Mesendoderm (in vitro differentiated cells): ENCODE data around the gene STPG2.

Experiments used
- DNase-seq: peaks from one replicate; pipeline ENCODE4 v3.0.0; 2013
- H2AK5ac ChIP-seq: 2 replicates; pipeline ENCODE4 v1.6.1; 2013; ENCODE audit warnings: low read length, inconsistent platforms
- H2BK120ac ChIP-seq: 2 replicates; pipeline ENCODE4 v1.6.1; 2013; ENCODE audit warnings: low read depth, mild to moderate bottlenecking, low read length, moderate library complexity, mixed read lengths
- H2BK15ac ChIP-seq: replicated peaks from 2 replicates; pipeline ENCODE4 v1.6.1; 2013; ENCODE audit warnings: low read depth, mild to moderate bottlenecking, moderate library complexity
- H2BK5ac ChIP-seq: 2 replicates; pipeline ENCODE4 v1.6.1; 2013; ENCODE audit warnings: low read length, inconsistent platforms
- H3K18ac ChIP-seq: 2 replicates; pipeline ENCODE4 v1.6.1; 2013; ENCODE audit warnings: mild to moderate bottlenecking, low read length, mixed read lengths
- H3K23ac ChIP-seq: one replicate; pipeline ENCODE4 v1.6.1; 2013; ENCODE audit warnings: low read length
- H3K27ac ChIP-seq: 2 replicates; pipeline ENCODE4 v1.5.1; 2013; ENCODE audit warnings: low read depth, mild to moderate bottlenecking, inconsistent platforms, low read length, moderate library complexity
- H3K27me3 ChIP-seq: 2 replicates; pipeline ENCODE4 v1.6.1; 2013; ENCODE audit warnings: low read length, control low read depth, mild to moderate bottlenecking, inconsistent platforms; ENCODE audit not compliant: insufficient read depth, poor library complexity
- H3K36me3 ChIP-seq: 2 replicates; pipeline ENCODE4 v1.6.1; 2013; ENCODE audit warnings: low read length, inconsistent platforms; ENCODE audit not compliant: control insufficient read depth, insufficient read depth
- H3K4ac ChIP-seq: one replicate; pipeline ENCODE4 v1.6.1; 2013; ENCODE audit warnings: low read depth, mild to moderate bottlenecking, low read length, moderate library complexity
- H3K4me1 ChIP-seq: 2 replicates; pipeline ENCODE4 v1.6.1; 2013; ENCODE audit warnings: low read depth, low read length, inconsistent platforms; ENCODE audit not compliant: control insufficient read depth
- H3K4me2 ChIP-seq: 2 replicates; pipeline ENCODE4 v1.6.1; 2013; ENCODE audit warnings: low read length
- H3K4me3 ChIP-seq: 2 replicates; pipeline ENCODE4 v1.5.1; 2013; ENCODE audit warnings: mild to moderate bottlenecking, low read length
- H3K56ac ChIP-seq: one replicate; pipeline ENCODE4 v1.6.1; 2013; ENCODE audit warnings: low read length
- H3K79me1 ChIP-seq: 2 replicates; pipeline ENCODE4 v1.6.1; 2013; ENCODE audit warnings: low read length, inconsistent platforms
- H3K79me2 ChIP-seq: 2 replicates; pipeline ENCODE4 v1.6.1; 2013; ENCODE audit warnings: mild to moderate bottlenecking, low read length; ENCODE audit not compliant: control insufficient read depth, insufficient read depth
- H3K9ac ChIP-seq: 2 replicates; pipeline ENCODE4 v1.6.1; 2013; ENCODE audit warnings: low read length, inconsistent platforms
- H4K5ac ChIP-seq: one replicate; pipeline ENCODE4 v1.6.1; 2013; ENCODE audit warnings: low read length
- H4K8ac ChIP-seq: one replicate; pipeline ENCODE4 v1.6.1; 2013; ENCODE audit warnings: low read depth, mild to moderate bottlenecking, control low read depth, low read length, moderate library complexity
- WGBS: extraction: QIAGEN DNeasy Blood & Tissue Kit; methylation state at CpG from one replicate; pipeline ENCODE4 v1.1.7; 2013; ENCODE audit warnings: low lambda C conversion rate, missing lambda C conversion rate; ENCODE audit not compliant: insufficient coverage; ENCODE audit errors: extremely low coverage; 5-methylcytosine and 5-hydroxymethylcytosine counted together

Gene STPG2

DNA sequence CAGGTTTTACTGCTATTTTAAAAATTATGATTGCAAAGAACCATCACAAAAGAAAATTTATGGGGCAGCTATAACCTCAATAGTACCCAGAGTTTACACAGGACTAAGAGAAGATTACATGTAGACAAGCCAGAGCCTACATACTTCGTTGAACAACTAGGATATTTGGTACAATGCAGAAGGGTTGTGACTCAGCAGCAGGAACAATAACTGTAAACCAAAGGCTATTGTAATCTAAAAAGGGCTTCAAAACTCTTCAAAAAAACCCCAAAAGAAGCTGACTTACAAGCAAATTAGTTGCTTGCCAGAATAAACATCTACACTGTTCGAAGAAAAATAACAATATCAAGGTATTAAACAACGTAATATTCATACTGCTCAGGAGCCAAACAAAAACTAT is 618.0 kb downstream of the STPG2 start:
- H3K36me3 ChIP-seq, result no peaks in the 10 kb centered on the region
- no peak overlapping the region for H3K4me3 ChIP-seq
- H2BK5ac ChIP-seq, result no peak overlapping the region
- H2BK15ac ChIP-seq, result no peak overlapping the region
- H2AK5ac ChIP-seq, result no peak overlapping the region
- H4K8ac ChIP-seq, result no peak overlapping the region
- no peak overlapping the region for H3K18ac ChIP-seq
- no peaks in the 10 kb centered on the region for H3K27me3 ChIP-seq
- WGBS, result no CpG with 5 or more reads among the region's 3 CpGs
- no peak overlapping the region for H3K27ac ChIP-seq
- no peak overlapping the region for H3K9ac ChIP-seq
- H3K4me1 ChIP-seq, result no peaks in the 10 kb centered on the region
- no peaks in the 10 kb centered on the region for H3K79me2 ChIP-seq
- no peak overlapping the region for H3K23ac ChIP-seq
- H3K4me2 ChIP-seq, result no peak overlapping the region
- DNase-seq, result no peak
- H4K5ac ChIP-seq, result no peak overlapping the region
- H3K4ac ChIP-seq, result no peak overlapping the region
- no peak overlapping the region for H2BK120ac ChIP-seq
- no peaks in the 10 kb centered on the region for H3K79me1 ChIP-seq
- H3K56ac ChIP-seq, result no peak overlapping the region

DNA sequence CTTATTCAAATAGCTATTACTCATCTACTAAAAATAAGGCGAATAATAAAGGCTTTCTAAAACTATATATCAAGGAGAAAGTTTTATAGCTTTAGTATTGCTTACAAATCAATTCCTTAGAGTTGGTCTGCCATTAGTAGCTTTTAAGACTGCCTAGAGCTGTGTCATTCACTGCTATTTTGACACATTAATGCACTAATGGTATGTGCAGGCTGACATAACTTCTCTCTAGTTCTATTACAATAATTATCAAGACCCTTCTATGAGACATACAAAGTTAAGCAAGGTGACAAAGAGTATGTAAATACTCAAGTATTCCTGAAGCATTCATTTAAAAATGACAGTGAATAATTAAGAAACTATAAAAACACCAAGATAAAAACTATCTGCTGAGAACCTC is 625.3 kb downstream of the STPG2 start:
- Histone ChIP-seq H3K79me1 (no peaks in the 10 kb centered on the region), H3K36me3 (no peaks in the 10 kb centered on the region), H3K4me2 (no peak overlapping the region), H2BK15ac (no peak overlapping the region), H2BK5ac (no peak overlapping the region), H3K27me3 (no peaks in the 10 kb centered on the region), H2AK5ac (no peak overlapping the region), H3K9ac (no peak overlapping the region), H3K4ac (no peak overlapping the region), H3K27ac (no peak overlapping the region), H2BK120ac (no peak overlapping the region), H3K56ac (no peak overlapping the region), H3K79me2 (no peaks in the 10 kb centered on the region), H3K23ac (no peak overlapping the region), H3K18ac (no peak overlapping the region), H4K8ac (no peak overlapping the region), H3K4me1 (no peaks in the 10 kb centered on the region), H3K4me3 (no peak overlapping the region), H4K5ac (no peak overlapping the region)
- no peak for DNase-seq
- WGBS, result no CpG with 5 or more reads among the region's 1 CpG

DNA sequence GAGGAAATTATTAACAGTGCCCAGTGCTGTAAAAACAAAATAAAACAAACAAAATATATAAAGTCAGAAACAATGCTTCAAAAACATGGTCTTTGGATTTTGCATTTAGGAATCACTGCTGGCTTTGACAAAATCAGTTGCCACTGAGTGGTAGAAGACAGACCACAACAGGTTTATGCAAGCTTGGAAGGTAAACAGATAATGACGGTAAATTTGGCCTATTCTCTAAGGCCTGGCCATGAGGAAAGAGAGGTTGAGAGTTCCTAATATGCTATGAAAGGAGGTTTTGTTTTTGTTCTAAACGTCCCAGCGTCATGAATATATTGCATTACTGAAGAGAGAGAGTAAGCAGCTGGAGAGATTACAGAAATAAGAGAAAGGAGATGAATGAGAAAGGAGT is 629.4 kb downstream of the STPG2 start:
- H2BK5ac ChIP-seq, result no peak overlapping the region
- no peak overlapping the region for H4K8ac ChIP-seq
- no peak overlapping the region for H3K23ac ChIP-seq
- H2AK5ac ChIP-seq, result no peak overlapping the region
- no peak overlapping the region for H2BK15ac ChIP-seq
- H3K79me2 ChIP-seq, result no peaks in the 10 kb centered on the region
- H3K4me2 ChIP-seq, result no peak overlapping the region
- no peak for DNase-seq
- no peak overlapping the region for H3K56ac ChIP-seq
- H3K4me3 ChIP-seq, result no peak overlapping the region
- no peak overlapping the region for H2BK120ac ChIP-seq
- no peaks in the 10 kb centered on the region for H3K27me3 ChIP-seq
- no peak overlapping the region for H3K4ac ChIP-seq
- no peak overlapping the region for H4K5ac ChIP-seq
- H3K4me1 ChIP-seq, result no peaks in the 10 kb centered on the region
- H3K9ac ChIP-seq, result no peak overlapping the region
- no peaks in the 10 kb centered on the region for H3K79me1 ChIP-seq
- WGBS, result no CpG with 5 or more reads among the region's 3 CpGs
- H3K27ac ChIP-seq, result no peak overlapping the region
- no peaks in the 10 kb centered on the region for H3K36me3 ChIP-seq
- no peak overlapping the region for H3K18ac ChIP-seq
